Ovary (tissue), 3 donors: ENCODE results near the gene NKX2-4.

ENCODE experiments used
- EP300 ChIP-seq: sonication (generic); formaldehyde crosslinking; IDR thresholded peaks from one replicate; pipeline ENCODE4 v1.6.1; 2017; ENCODE audit warnings: antibody characterized with exemption
- POLR2A ChIP-seq: fragments of 450-650 bp; IDR thresholded peaks from one replicate; pipeline ENCODE4 v1.6.1; 2017; ENCODE audit warnings: antibody characterized with exemption, mild to moderate bottlenecking, moderate library complexity
- TF ChIP-seq, protein P1 (sequence below), 3 donors: fragments of 450-650 bp in 2 of 3; fragments of 200-600 bp in 1 of 3; IDR thresholded peaks; one replicate each; pipeline versions ENCODE4 v1.5.1 to v1.8.0; 2016 to 2022; ENCODE audit warnings: antibody characterized with exemption in 3 of 3, mild to moderate bottlenecking in 1 of 3
- donor health status: DM: no; HTN: no; CAD: no.

- TF ChIP-seq, protein P1, sequence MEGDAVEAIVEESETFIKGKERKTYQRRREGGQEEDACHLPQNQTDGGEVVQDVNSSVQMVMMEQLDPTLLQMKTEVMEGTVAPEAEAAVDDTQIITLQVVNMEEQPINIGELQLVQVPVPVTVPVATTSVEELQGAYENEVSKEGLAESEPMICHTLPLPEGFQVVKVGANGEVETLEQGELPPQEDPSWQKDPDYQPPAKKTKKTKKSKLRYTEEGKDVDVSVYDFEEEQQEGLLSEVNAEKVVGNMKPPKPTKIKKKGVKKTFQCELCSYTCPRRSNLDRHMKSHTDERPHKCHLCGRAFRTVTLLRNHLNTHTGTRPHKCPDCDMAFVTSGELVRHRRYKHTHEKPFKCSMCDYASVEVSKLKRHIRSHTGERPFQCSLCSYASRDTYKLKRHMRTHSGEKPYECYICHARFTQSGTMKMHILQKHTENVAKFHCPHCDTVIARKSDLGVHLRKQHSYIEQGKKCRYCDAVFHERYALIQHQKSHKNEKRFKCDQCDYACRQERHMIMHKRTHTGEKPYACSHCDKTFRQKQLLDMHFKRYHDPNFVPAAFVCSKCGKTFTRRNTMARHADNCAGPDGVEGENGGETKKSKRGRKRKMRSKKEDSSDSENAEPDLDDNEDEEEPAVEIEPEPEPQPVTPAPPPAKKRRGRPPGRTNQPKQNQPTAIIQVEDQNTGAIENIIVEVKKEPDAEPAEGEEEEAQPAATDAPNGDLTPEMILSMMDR (IDR thresholded peaks at IDR 0.05), result no peak
- no peak for TF ChIP-seq EP300
- TF ChIP-seq POLR2A, result no peak
Observed at GRCh38 chr20:21389368-21389767, 8.0 kb downstream of the NKX2-4 start.
